HCT116 (cell line): ENCODE measurements around the gene ZNF624. TPM values are rescaled to one million over a fixed set of nuclear protein-coding genes. Genes with fewer than 3 reads are reported as not detected.
A peak's percentile ranks its signal among the peaks of the same experiment; 100 is the strongest.

Experiments
- ATAC-seq: fragments of 200-7000 bp; cut with Tn5 transposase; 2 replicates; pipeline ENCODE4 v1.9.1; 2020; ENCODE audit warnings: mild to moderate bottlenecking, moderate library complexity
- Bru-seq: library from RNA; stranded (reverse); fragments of 400-500 nt; gene quantifications from one replicate; lab custom pipeline; 2021; lab: Mats Ljungman, UMichigan
- BruChase-seq, 2 experiments: library from RNA; stranded (reverse); fragments of 400-500 nt; gene quantifications; one replicate each; lab custom pipeline; 2021; lab: Mats Ljungman, UMichigan
- BruUV-seq: library from RNA; stranded (reverse); fragments of 400-500 nt; replicated peaks from 2 replicates; lab custom pipeline; 2021; lab: Mats Ljungman, UMichigan
- CTCF ChIA-PET: fragments of 300-600 bp; sonication (Branson Sonifier 250); formaldehyde crosslinking; loops from one replicate; lab custom pipeline; 2021; ENCODE audit warnings: antibody characterized with exemption; lab: Charles Lee
- POLR2A ChIA-PET: fragments of 300-600, 350-600 bp; sonication (Branson Sonifier 250); formaldehyde crosslinking; loops from one replicate; lab custom pipeline; 2021; ENCODE audit warnings: antibody characterized with exemption; lab: Charles Lee
- RAD21 ChIA-PET, 2 experiments: fragments of 300-600 bp; sonication (Branson Sonifier 250); formaldehyde crosslinking; loops; one replicate each; lab custom pipeline; 2023; ENCODE audit warnings: low total read pairs in 2 of 2; ENCODE audit not compliant: uncharacterized antibody in 2 of 2, unreplicated experiment in 2 of 2, low non-redundant PET in 1 of 2; lab: Charles Lee
- DNase-seq: peaks from one replicate; pipeline ENCODE4 v3.0.0-alpha.2; 2010; ENCODE audit warnings: low read depth, low spot score
- H2AFZ ChIP-seq: fragments of 200-600 bp; shearing (Covaris generic), sonication (generic); 2 replicates; pipeline ENCODE4 v1.6.1; 2017; ENCODE audit warnings: low read depth, mixed run types, mixed read lengths, antibody characterized with exemption, low read length; ENCODE audit not compliant: poor library complexity, severe bottlenecking
- H3K27ac ChIP-seq: 2 replicates; pipeline ENCODE4 v1.5.1; 2012; ENCODE audit warnings: low read depth, low read length
- H3K27me3 ChIP-seq: fragments of 200-600 bp; sonication (generic); 2 replicates; pipeline ENCODE4 v1.6.1; 2016; ENCODE audit warnings: mixed run types, low read length, mixed read lengths; ENCODE audit not compliant: insufficient read depth
- H3K36me3 ChIP-seq, 2 experiments: fragments of 200-500 bp in 1 of 2; fragments of 200-600 bp in 1 of 2; sonication (Bioruptor generic) in 1 of 2; sonication (generic) in 1 of 2; 2 replicates each; pipeline versions ENCODE4 v1.5.1 to v1.6.1; 2014 to 2016; ENCODE audit warnings: low read length in 2 of 2, inconsistent platforms in 1 of 2, mixed read lengths in 1 of 2, mixed run types in 1 of 2; ENCODE audit not compliant: insufficient read depth in 2 of 2, control insufficient read depth in 1 of 2
- H3K4me1 ChIP-seq, 2 experiments: fragments of 200-600 bp in 1 of 2; sonication (generic) in 1 of 2; 2 replicates each; pipeline versions ENCODE4 v1.5.1 to v1.6.1; 2012 to 2017; ENCODE audit warnings: low read length in 2 of 2, inconsistent platforms in 1 of 2, mild to moderate bottlenecking in 1 of 2, mixed read lengths in 1 of 2, mixed run types in 1 of 2, moderate library complexity in 1 of 2; ENCODE audit not compliant: insufficient read depth in 2 of 2, control insufficient read depth in 1 of 2
- H3K4me2 ChIP-seq: fragments of 200-600 bp; sonication (generic); 2 replicates; pipeline ENCODE4 v1.6.1; 2017; ENCODE audit warnings: mixed run types, low read length, mixed read lengths
- H3K4me3 ChIP-seq, 2 experiments: fragments of 200-600 bp in 1 of 2; sonication (generic) in 1 of 2; replicated peaks in 1 of 2; 2 replicates each; pipeline ENCODE4 v1.5.1; 2011 to 2016; ENCODE audit warnings: low read length in 2 of 2, control low read depth in 1 of 2, low read depth in 1 of 2, mild to moderate bottlenecking in 1 of 2, mixed read lengths in 1 of 2, mixed run types in 1 of 2
- H3K79me2 ChIP-seq: fragments of 200-600 bp; sonication (generic); 2 replicates; pipeline ENCODE4 v1.6.1; 2017; ENCODE audit warnings: mild to moderate bottlenecking, mixed run types, low read length, moderate library complexity, mixed read lengths; ENCODE audit not compliant: insufficient read depth
- H3K9ac ChIP-seq: fragments of 200-600 bp; sonication (generic); 2 replicates; pipeline ENCODE4 v1.6.1; 2016; ENCODE audit warnings: low read length, mixed read lengths
- H3K9me2 ChIP-seq: fragments of 200-600 bp; sonication (generic), shearing (Covaris generic); 2 replicates; pipeline ENCODE4 v1.6.1; 2017; ENCODE audit warnings: mixed run types, mild to moderate bottlenecking, moderate library complexity; ENCODE audit not compliant: insufficient read depth
- H3K9me3 ChIP-seq, 2 experiments: fragments of 200-500 bp in 1 of 2; fragments of 200-600 bp in 1 of 2; sonication (Bioruptor generic) in 1 of 2; sonication (generic) in 1 of 2; 2 replicates each; pipeline ENCODE4 v1.6.1; 2014 to 2017; ENCODE audit warnings: low read length in 2 of 2, mixed read lengths in 2 of 2, inconsistent platforms in 1 of 2, low read depth in 1 of 2, mild to moderate bottlenecking in 1 of 2, mixed run types in 1 of 2, moderate library complexity in 1 of 2; ENCODE audit not compliant: control insufficient read depth in 1 of 2, insufficient read depth in 1 of 2
- H4K20me1 ChIP-seq: fragments of 200-600 bp; sonication (generic), shearing (Covaris generic); 2 replicates; pipeline ENCODE4 v1.6.1; 2017; ENCODE audit warnings: mixed run types, mild to moderate bottlenecking, moderate library complexity; ENCODE audit not compliant: insufficient read depth
- CEBPB ChIP-seq: IDR thresholded peaks from 2 replicates; pipeline ENCODE4 v1.6.1; 2012; ENCODE audit warnings: low read depth
- CTCF ChIP-seq, 3 experiments: fragments of 200-600 bp in 1 of 3; sonication (generic) in 1 of 3; IDR thresholded peaks in 2 of 3; conservative IDR thresholded peaks in 1 of 3; 2 replicates each; pipeline ENCODE4 v1.5.1; 2012 to 2017; ENCODE audit warnings: low read depth in 2 of 3, low read length in 2 of 3, antibody characterized with exemption in 1 of 3, borderline replicate concordance in 1 of 3, control low read depth in 1 of 3, mild to moderate bottlenecking in 1 of 3, mixed read lengths in 1 of 3, mixed run types in 1 of 3, moderate library complexity in 1 of 3; ENCODE audit not compliant: insufficient read depth in 1 of 3
- EGR1 ChIP-seq: IDR thresholded peaks from 2 replicates; pipeline ENCODE4 v1.6.1; 2012; ENCODE audit warnings: low read depth
- EZH2 ChIP-seq: fragments of 200-600 bp; sonication (generic); IDR thresholded peaks from 2 replicates; pipeline ENCODE4 v1.6.1; 2017; ENCODE audit warnings: antibody characterized with exemption, mixed run types
- EZH2phosphoT487 ChIP-seq: fragments of 200-600 bp; IDR thresholded peaks from 2 replicates; pipeline ENCODE4 v1.6.1; 2018; ENCODE audit warnings: antibody characterized with exemption, borderline replicate concordance
- JUND ChIP-seq: IDR thresholded peaks from 2 replicates; pipeline ENCODE4 v1.6.1; 2012
- MAX ChIP-seq: IDR thresholded peaks from 2 replicates; pipeline ENCODE4 v1.6.1; 2012
- POLR2A ChIP-seq: IDR thresholded peaks from 2 replicates; pipeline ENCODE4 v1.7.0; 2011; ENCODE audit warnings: borderline replicate concordance; ENCODE audit not compliant: insufficient read depth, insufficient read length; ENCODE audit errors: extremely low read depth
- POLR2AphosphoS5 ChIP-seq: IDR thresholded peaks from 2 replicates; pipeline ENCODE4 v1.6.1; 2011; ENCODE audit warnings: mild to moderate bottlenecking, low read depth, low read length, moderate library complexity
- RAD21 ChIP-seq: IDR thresholded peaks from 2 replicates; pipeline ENCODE4 v1.6.1; 2012; ENCODE audit warnings: low read depth, mild to moderate bottlenecking
- REST ChIP-seq: IDR thresholded peaks from 2 replicates; pipeline ENCODE4 v1.6.1; 2012; ENCODE audit warnings: low read depth
- SP1 ChIP-seq: IDR thresholded peaks from 2 replicates; pipeline ENCODE4 v1.6.1; 2012; ENCODE audit warnings: low read depth
- SRF ChIP-seq: IDR thresholded peaks from 2 replicates; pipeline ENCODE4 v1.6.1; 2012; ENCODE audit warnings: low read depth
- YY1 ChIP-seq: IDR thresholded peaks from 2 replicates; pipeline ENCODE4 v1.6.1; 2011; ENCODE audit warnings: low read length, low read depth, moderate library complexity, mild to moderate bottlenecking; ENCODE audit not compliant: insufficient replicate concordance; ENCODE audit errors: extremely low read depth
- ZBTB33 ChIP-seq: IDR thresholded peaks from 2 replicates; pipeline ENCODE4 v1.6.1; 2011; ENCODE audit warnings: mild to moderate bottlenecking, low read length, moderate library complexity; ENCODE audit not compliant: insufficient replicate concordance; ENCODE audit errors: extremely low read depth
- ZFX ChIP-seq: fragments of 450-650 bp; IDR thresholded peaks from 2 replicates; pipeline ENCODE4 v1.6.1; 2017
- ZNF274 ChIP-seq: fragments of 200-500 bp; sonication (Bioruptor generic); IDR thresholded peaks from 2 replicates; pipeline ENCODE4 v1.6.1; 2014; ENCODE audit warnings: mild to moderate bottlenecking, low read depth, low read length, inconsistent platforms
- intact Hi-C: fragments of 100-400 bp; cut with micrococcal nuclease; formaldehyde crosslinking; loops from 2 replicates; pipeline ENCODE4 v1.10.0; 2022
- long read RNA-seq: library from polyadenylated mRNA; unstranded; transcript quantifications from one replicate; pipeline ENCODE4 v2.0.0, GENCODE V29; 2021; ENCODE audit not compliant: unreplicated experiment
- polyA plus RNA-seq: library from polyadenylated mRNA; unstranded; fragments of >200 nt; gene quantifications from 2 replicates; pipeline ENCODE4 v1.2.1, GENCODE V29; 2012; ENCODE audit warnings: missing spikeins
- total RNA-seq: library from RNA; stranded (reverse); gene quantifications from one replicate; pipeline ENCODE4 v1.2.1, GENCODE V29; 2021; ENCODE audit not compliant: unreplicated experiment

ZNF624 gene
- 2.9 TPM for total RNA-seq
- polyA plus RNA-seq = 0.40 and 0.83 TPM in 2 replicates
- percentile 54 among the genes with signal in this experiment for Bru-seq, nascent RNA
- percentile 40 among the genes with signal in this experiment for BruChase-seq, experiment 1, labeled RNA remaining after a 6-hour chase
- percentile 47 among the genes with signal in this experiment for BruChase-seq, experiment 2, labeled RNA remaining after a 2-hour chase
- long read RNA-seq, full-length matches to known transcripts = 5 of 8 reads
- long read RNA-seq, partial matches to known transcripts = 0 of 8 reads
- long read RNA-seq, other reads (novel, unspliced or antisense) = 3 of 8 reads

DNA sequence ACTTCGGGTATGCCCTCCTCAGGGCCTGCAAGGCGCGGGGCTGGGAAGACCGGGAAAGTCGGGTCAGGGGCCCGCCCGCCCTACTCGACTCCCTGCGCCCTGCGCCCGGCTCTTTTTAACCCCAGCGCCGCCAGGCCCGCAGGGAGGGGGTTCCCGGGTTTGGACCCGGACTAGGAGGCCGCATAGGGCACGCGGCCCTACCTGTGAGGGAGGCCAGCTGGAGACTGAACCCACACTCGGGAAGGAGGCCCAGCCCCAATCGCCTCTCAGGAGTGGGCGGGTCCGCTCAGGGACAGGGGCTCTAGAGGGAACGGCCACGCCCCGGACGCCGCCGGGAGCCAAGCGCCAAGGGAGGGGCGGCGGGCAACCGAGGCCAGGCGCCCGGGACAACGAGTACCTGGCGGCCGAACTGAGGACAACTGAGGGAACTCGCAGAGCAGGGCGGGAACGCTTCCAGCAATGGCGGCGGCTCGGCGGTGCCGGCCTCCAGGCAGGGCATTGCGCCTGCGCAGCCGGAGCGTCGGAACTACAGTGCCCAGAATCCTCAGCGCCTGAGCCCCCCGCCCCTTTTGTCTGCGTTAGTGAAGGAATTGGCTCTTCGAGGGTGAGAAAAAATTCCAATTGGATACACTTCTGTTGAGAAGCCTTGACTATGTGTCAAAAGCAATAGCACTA, at the start of gene ZNF624:
Gene ZNF624, minus strand, starts transcription at position 484 of the 675 bp plus-strand sequence.
- ATAC-seq (peak; percentile 91), DNase-seq (peak; percentile 92)
- Histone ChIP-seq H3K27ac (peak within 1 kb of the TSS; percentile 76), H2AFZ (peak within 1 kb of the TSS; percentile 86), H3K9ac (peak within 1 kb of the TSS; percentile 72), H3K4me1 (peaks cover 6 to 16% of the 10 kb centered on the region in 2 experiments; a peak in 3 of 4 replicates), H3K4me2 (peak within 1 kb of the TSS; percentile 92), H3K36me3 (no peaks in the 10 kb centered on the region), H3K79me2 (no peaks in the 10 kb centered on the region), H3K4me3 (peak within 1 kb of the TSS; percentile 59 to 72), H3K9me2 (no peaks in the 10 kb centered on the region), H4K20me1 (no peaks in the 10 kb centered on the region), H3K9me3 (no peaks in the 10 kb centered on the region), H3K27me3 (no peaks in the 10 kb centered on the region)
- BruUV-seq = no TSS peak
- POLR2A ChIA-PET = no interaction called here
- CTCF ChIA-PET = interaction anchor here (0.8 kb wide), 1 partner anchor 132 kb away, joined by 3 read pairs; no protein-coding TSS in a partner anchor
- intact Hi-C loops = no loop called here
- RAD21 ChIA-PET = no interaction called here
- TF ChIP-seq ZNF274 = no peak
- peak; percentile 84 for TF ChIP-seq MAX
- peak; percentile 77 for TF ChIP-seq EGR1
- no peak for TF ChIP-seq CEBPB
- peak; percentile 93 for TF ChIP-seq ZFX
- no peak for TF ChIP-seq EZH2phosphoT487
- peak; percentile 74; the same call in 1 of the 2 replicates for TF ChIP-seq SP1
- TF ChIP-seq CTCF (IDR thresholded peaks at IDR 0.05 in 2 of 3, conservative IDR thresholded peaks at IDR 0.05 in 1 of 3; ENCODE audit: borderline replicate concordance in 1 of 3, insufficient read depth in 1 of 3, low read depth in 2 of 3, low read length in 2 of 3) = no peak
- TF ChIP-seq SRF = no peak
- TF ChIP-seq POLR2AphosphoS5 = peak; percentile 87
- peak; percentile 23 for TF ChIP-seq ZBTB33
- no peak for TF ChIP-seq EZH2
- TF ChIP-seq JUND = peak; percentile 2; the same call in 1 of the 2 replicates
- peak; percentile 94 for TF ChIP-seq YY1
- TF ChIP-seq RAD21 = no peak
- peak; percentile 57 for TF ChIP-seq POLR2A
- no peak for TF ChIP-seq REST
